ENCODE results near the gene PRR14L.

The PRR14L gene

GRCh38 chr22:31637891-31638618, 111.9 kb downstream of the PRR14L start:
- H3K4me3 ChIP-seq (ENCODE audit: low read depth, low read length) = peak overlapping the region; percentile 74
- DNase-seq (ENCODE audit: low read depth) = peak; percentile 87
- no peak for TF ChIP-seq CTCF (IDR thresholded peaks at IDR 0.05; ENCODE audit: insufficient read depth, low read depth, low read length, missing control alignments)

DNA sequence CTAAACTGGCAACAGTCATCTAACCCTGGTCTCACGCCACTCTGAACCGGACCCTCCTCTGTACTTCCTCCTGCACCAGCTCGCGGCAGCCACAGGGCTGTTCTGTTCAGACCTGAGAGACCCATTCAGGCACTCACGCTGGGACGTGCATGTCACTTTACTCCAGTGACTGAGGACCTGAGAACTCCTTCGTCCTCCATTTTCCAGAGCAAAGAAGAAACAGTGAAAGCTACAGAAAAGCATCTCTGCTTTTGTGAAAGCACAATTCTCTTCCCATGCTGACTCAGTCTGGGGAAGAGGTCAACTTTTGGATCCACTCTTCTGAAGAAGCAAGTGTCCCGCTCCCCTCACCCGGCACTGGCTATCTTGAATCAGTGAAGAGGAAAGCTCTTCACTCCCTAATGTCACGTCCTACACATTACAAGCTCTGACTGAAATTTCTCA, 112.5 kb downstream of the PRR14L start:
- H3K4me3 ChIP-seq (ENCODE audit: low read depth, low read length) = peak overlapping the region; percentile 74
- peak; percentile 91 for DNase-seq (ENCODE audit: low read depth)

DNA sequence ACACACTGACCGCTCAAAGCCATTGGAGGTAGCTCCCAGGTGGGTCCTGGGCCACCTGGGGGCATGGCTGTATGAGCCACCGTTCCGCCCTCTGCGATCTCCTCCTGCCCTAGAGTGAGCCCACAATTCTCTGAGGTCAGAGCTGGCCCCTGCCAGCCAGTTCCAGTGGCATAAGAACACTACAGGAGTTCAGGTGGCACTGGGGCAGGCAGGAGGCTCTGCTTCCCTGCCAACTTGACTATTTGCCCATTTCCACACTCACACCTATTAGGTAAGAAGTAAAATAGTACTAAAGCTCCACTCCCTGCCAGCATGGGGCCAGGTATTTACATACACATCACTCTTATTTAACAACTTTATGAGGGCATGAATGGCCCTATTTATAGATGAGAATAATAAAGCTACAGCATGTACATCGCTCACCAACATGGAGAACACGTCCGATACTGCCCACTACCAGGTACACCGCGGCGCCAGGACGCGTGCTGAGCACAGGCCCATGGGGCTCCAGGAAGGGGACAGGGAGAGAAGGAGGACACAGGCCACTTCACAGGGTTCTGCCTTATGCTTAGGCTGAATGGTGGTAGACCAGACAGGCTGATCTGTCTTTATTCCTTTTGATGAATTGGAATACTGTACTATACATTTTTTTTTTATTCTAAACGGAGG, 114.2 kb downstream of the PRR14L start:
- no peak overlapping the region for H3K4me3 ChIP-seq (ENCODE audit: low read depth, low read length)
- TF ChIP-seq CTCF (IDR thresholded peaks at IDR 0.05; ENCODE audit: insufficient read depth, low read depth, low read length, missing control alignments) = no peak
- DNase-seq (ENCODE audit: low read depth) = peak; percentile 1

More for the DNA sequence above, 112.5 kb downstream of the PRR14L start:
- peak; percentile 36 for TF ChIP-seq CTCF (IDR thresholded peaks at IDR 0.05; ENCODE audit: insufficient read depth, low read depth, low read length, missing control alignments)

- peak overlapping the region; percentile 67 for H3K4me3 ChIP-seq (ENCODE audit: low read depth, low read length)
- no peak for TF ChIP-seq CTCF (IDR thresholded peaks at IDR 0.05; ENCODE audit: insufficient read depth, low read depth, low read length, missing control alignments)
- DNase-seq (ENCODE audit: low read depth) = no peak
Measured at GRCh38 chr22:31631436-31631835, 118.5 kb downstream of the PRR14L start.
